SU-DHL-6 (cell line): ENCODE measurements around the gene BPIFA3.

Experiments used
- CTCF ChIP-seq: fragments of 200-600 bp; sonication (generic); IDR thresholded peaks from one replicate; pipeline ENCODE4 v1.5.1; 2017; ENCODE audit warnings: antibody characterized with exemption, mild to moderate bottlenecking, low read length, moderate library complexity; ENCODE audit not compliant: insufficient read depth, poor library complexity, severe bottlenecking
- EZH2phosphoT487 ChIP-seq: fragments of 200-600 bp; sonication (generic), shearing (Covaris generic); conservative IDR thresholded peaks from 2 replicates; pipeline ENCODE4 v1.6.1; 2018; ENCODE audit warnings: mild to moderate bottlenecking, antibody characterized with exemption, low read length, moderate library complexity, mixed read lengths

DNA sequence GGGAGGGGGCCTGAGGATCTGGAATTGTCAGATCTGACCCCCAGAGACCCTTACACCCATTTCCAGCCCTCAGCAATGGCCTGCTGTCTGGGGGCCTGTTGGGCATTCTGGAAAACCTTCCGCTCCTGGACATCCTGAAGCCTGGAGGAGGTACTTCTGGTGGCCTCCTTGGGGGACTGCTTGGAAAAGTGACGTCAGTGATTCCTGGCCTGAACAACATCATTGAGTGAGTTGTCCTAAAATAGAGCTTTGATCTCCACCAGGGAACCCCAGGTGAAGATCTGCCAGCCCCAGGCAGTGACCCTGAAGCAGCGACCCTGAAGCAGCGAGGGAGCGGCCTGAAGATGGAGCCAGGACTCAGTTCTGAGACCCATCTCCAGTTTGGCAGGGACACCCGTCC, 20.8 kb downstream of the BPIFA3 start:
- TF ChIP-seq CTCF (no peak), EZH2phosphoT487 (no peak)
